Spleen (tissue), 11 donors: ENCODE results near the gene PEX26. TPM values are rescaled to one million over a fixed set of nuclear protein-coding genes. Genes with fewer than 3 reads are reported as not detected.
"Not testable (repeated sequence)": the region's sequence is repeated elsewhere in the genome, so short reads cannot be mapped to it uniquely, and the experiment has no call there.

Experiments used
- DNase-seq: peaks from one replicate; pipeline ENCODE4 v3.0.0-alpha.2; 2020
- H3K27ac ChIP-seq, 8 donors: fragments of 200-600 bp; sonication (generic) in 7 of 8; 1 replicate in 4 of 8; 2 replicates in 4 of 8; pipeline versions ENCODE4 v1.5.0 to v1.8.0; 2016 to 2021; ENCODE audit warnings: inconsistent platforms in 4 of 8, mild to moderate bottlenecking in 4 of 8, moderate library complexity in 1 of 8
- H3K27me3 ChIP-seq, 7 donors: fragments of 200-600 bp; sonication (generic) in 6 of 7; replicated peaks in 1 of 7; 1 replicate in 4 of 7; 2 replicates in 3 of 7; pipeline versions ENCODE4 v1.5.0 to v1.8.0; 2016 to 2021; ENCODE audit warnings: inconsistent platforms in 3 of 7, mild to moderate bottlenecking in 1 of 7
- H3K36me3 ChIP-seq, 6 donors: fragments of 200-600 bp; sonication (generic) in 5 of 6; 1 replicate in 4 of 6; 2 replicates in 2 of 6; pipeline versions ENCODE4 v1.5.0 to v1.8.0; 2016 to 2021; ENCODE audit warnings: inconsistent platforms in 2 of 6
- H3K4me1 ChIP-seq, 6 donors: fragments of 200-600 bp; sonication (generic) in 5 of 6; 1 replicate in 3 of 6; 2 replicates in 3 of 6; pipeline versions ENCODE4 v1.5.0 to v1.8.0; 2016 to 2021; ENCODE audit warnings: inconsistent platforms in 3 of 6
- H3K4me3 ChIP-seq, 8 donors: fragments of 200-600 bp; sonication (generic) in 7 of 8; 1 replicate in 4 of 8; 2 replicates in 4 of 8; pipeline versions ENCODE4 v1.5.0 to v1.8.0; 2016 to 2021; ENCODE audit warnings: inconsistent platforms in 4 of 8, mild to moderate bottlenecking in 4 of 8, moderate library complexity in 2 of 8
- H3K9me3 ChIP-seq, 8 donors: fragments of 200-600 bp; sonication (generic) in 7 of 8; 1 replicate in 4 of 8; 2 replicates in 4 of 8; pipeline versions ENCODE4 v1.5.0 to v1.8.0; 2016 to 2021; ENCODE audit warnings: inconsistent platforms in 4 of 8
- POLR2A ChIP-seq, 3 donors: fragments of 450-650 bp; IDR thresholded peaks; one replicate each; pipeline ENCODE4 v1.5.1; 2017; ENCODE audit warnings: antibody characterized with exemption in 3 of 3, mild to moderate bottlenecking in 1 of 3
- POLR2AphosphoS5 ChIP-seq, 3 donors: sonication (generic); formaldehyde crosslinking; IDR thresholded peaks; one replicate each; pipeline ENCODE4 v1.5.1; 2017; ENCODE audit warnings: antibody characterized with exemption in 3 of 3
- WGBS, 5 donors: extraction: QIAGEN DNeasy Blood & Tissue Kit in 3 of 5; methylation state at CpG; one replicate each; pipeline versions ENCODE4 v1.1.5 to v1.1.7; 2013 to 2018; 5-methylcytosine and 5-hydroxymethylcytosine counted together
- intact Hi-C: fragments of 100-400 bp; cut with DNase I; formaldehyde crosslinking; loops from one replicate; pipeline ENCODE4 v1.15.0; 2023; ENCODE audit warnings: low total_unique reads
- polyA plus RNA-seq, 3 donors: library from polyadenylated mRNA; stranded (reverse); fragments of 200-250 nt; gene quantifications; one replicate each; pipeline ENCODE4 v1.2.1, GENCODE V29; 2013
- total RNA-seq, 7 donors: library from RNA; depleted of rRNA in 3 of 7; stranded (reverse); fragments of >200 nt in 3 of 7; fragmentation: NEBNext Ultra II Directional in 4 of 7; extraction: Animal tissue kit (Norgen Biotek cat#: 25700) in 4 of 7; gene quantifications; one replicate each; pipeline versions ENCODE4 v1.1.0 to v1.2.1, GENCODE V29; 2016 to 2021
- TF ChIP-seq, protein P1 (sequence below), 11 experiments: fragments of 200-600 bp in 7 of 11; fragments of 450-650 bp in 4 of 11; sonication (generic) in 4 of 11; IDR thresholded peaks in 8 of 11; conservative IDR thresholded peaks in 3 of 11; 1 replicate in 7 of 11; 2 replicates in 4 of 11; pipeline versions ENCODE4 v1.4.0 to v1.8.0; 2016 to 2021; ENCODE audit warnings: antibody characterized with exemption in 11 of 11, inconsistent platforms in 4 of 11, mild to moderate bottlenecking in 1 of 11
- donor health status: healthy with polysubstance abuse.
- donor health status: DM: no; HTN: no; CAD: no; lungs with moderate emphysema.
- donor health status: DM: no; HTN: no; CAD: no.
- donor health status: Bipolar disorder and iron deficiency.
- donor health status: healthy.
- donor health status: DM: no; HTN: no; CAD: no.
- donor health status: DM: yes; HTN: yes; CAD: no.

Gene PEX26
- total and polyA plus RNA-seq, 10 donors = 5.1 to 41.0 (median 31.9) TPM

DNA sequence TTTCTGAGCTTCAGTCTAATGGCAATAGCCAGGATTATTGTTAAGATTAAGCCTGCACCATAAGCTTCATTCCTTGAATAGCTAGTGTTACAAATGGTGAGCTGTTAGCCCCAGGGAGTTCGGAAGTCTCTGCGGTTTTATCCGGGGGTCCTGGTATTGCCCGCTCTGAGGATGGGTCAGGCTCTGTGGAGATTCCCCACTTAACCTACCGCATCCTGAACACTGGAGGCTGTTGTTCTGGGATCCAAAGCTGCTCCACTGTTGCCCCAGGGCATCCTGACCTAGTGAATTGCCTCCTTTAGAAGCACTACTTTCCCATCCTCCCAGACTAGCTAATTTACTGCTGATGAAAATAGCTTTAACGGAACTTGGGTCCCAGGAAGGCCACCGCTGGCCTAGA is 14.5 kb upstream of the PEX26 start:
- intact Hi-C loops = loop anchor here (10.0 kb wide), 1 partner anchor 59 kb away; no protein-coding TSS in a partner anchor

DNA sequence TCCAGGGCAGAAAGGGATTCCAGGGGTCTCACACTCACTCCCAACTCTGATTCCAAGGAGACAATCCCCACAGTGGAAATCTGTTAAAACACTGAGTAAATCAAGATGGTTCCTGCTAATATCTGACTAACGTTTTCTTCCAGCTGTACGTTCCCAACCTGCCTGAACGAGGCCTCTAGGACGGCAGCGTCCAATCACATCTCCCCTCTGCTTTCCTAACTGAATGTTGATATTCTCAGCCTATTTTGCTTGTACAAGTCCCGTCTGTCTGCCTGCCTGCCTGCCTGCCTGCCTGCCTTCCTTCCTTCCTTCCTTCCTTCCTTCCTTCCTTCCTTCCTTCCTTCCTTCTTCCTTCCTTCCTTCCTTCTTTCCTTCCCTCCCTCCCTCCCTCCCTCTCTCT is 14.1 kb upstream of the PEX26 start:
- intact Hi-C loops = loop anchor here (10.0 kb wide), 1 partner anchor 59 kb away; no protein-coding TSS in a partner anchor
- not testable (repeated sequence) for DNase-seq

More for the DNA sequence above, 14.5 kb upstream of the PEX26 start:
- TF ChIP-seq POLR2AphosphoS5 (IDR thresholded peaks at IDR 0.05) (no peak), POLR2A (IDR thresholded peaks at IDR 0.05) (no peak)
- TF ChIP-seq, protein P1, sequence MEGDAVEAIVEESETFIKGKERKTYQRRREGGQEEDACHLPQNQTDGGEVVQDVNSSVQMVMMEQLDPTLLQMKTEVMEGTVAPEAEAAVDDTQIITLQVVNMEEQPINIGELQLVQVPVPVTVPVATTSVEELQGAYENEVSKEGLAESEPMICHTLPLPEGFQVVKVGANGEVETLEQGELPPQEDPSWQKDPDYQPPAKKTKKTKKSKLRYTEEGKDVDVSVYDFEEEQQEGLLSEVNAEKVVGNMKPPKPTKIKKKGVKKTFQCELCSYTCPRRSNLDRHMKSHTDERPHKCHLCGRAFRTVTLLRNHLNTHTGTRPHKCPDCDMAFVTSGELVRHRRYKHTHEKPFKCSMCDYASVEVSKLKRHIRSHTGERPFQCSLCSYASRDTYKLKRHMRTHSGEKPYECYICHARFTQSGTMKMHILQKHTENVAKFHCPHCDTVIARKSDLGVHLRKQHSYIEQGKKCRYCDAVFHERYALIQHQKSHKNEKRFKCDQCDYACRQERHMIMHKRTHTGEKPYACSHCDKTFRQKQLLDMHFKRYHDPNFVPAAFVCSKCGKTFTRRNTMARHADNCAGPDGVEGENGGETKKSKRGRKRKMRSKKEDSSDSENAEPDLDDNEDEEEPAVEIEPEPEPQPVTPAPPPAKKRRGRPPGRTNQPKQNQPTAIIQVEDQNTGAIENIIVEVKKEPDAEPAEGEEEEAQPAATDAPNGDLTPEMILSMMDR (IDR thresholded peaks at IDR 0.05 in 8 of 11, conservative IDR thresholded peaks at IDR 0.05 in 3 of 11) = no peak
- peak; percentile 34 for DNase-seq
- H3K36me3 ChIP-seq = no peaks in the 10 kb centered on the region
- H3K9me3 ChIP-seq = no peaks in the 10 kb centered on the region
- 83 to 91% (median 83%) methylated on average over 7 of the region's 7 CpGs for WGBS, 5 donors
- H3K27ac ChIP-seq = peak overlapping the region in 2 of 8 donors; percentile 68 to 69
- peaks cover 19 to 76% (median 46%) of the 10 kb centered on the region in 6 donors for H3K4me1 ChIP-seq
- peaks cover 0 to 8% (median 0%) of the 10 kb centered on the region in 7 donors for H3K27me3 ChIP-seq
- no peak overlapping the region for H3K4me3 ChIP-seq

DNA sequence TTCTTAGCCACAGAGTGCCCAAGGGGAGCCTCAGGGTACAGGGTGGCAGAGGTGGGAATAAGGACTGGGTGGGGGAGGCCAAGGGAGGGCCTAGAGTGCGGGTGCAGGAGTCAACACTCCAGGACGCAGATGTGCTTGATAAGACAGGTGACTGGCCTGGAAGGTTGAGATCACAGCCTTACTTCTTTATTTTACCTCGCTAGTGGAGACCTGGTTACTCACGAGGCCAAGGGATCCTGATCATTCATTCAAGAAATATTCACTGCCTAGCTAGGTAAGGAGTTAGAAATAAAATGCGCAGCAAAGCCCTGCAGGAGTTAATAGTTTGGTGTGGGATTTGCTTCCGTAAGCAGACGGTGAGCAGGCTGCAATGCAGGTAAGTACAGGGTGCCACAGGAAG is 13.2 kb upstream of the PEX26 start:
- Histone ChIP-seq H3K27me3 (peaks cover 0 to 8% (median 0%) of the 10 kb centered on the region in 7 donors), H3K36me3 (no peaks in the 10 kb centered on the region), H3K4me3 (no peak overlapping the region), H3K9me3 (no peaks in the 10 kb centered on the region), H3K4me1 (peaks cover 17 to 66% (median 50%) of the 10 kb centered on the region in 6 donors), H3K27ac (no peak overlapping the region)
- intact Hi-C loops = loop anchor here (10.0 kb wide), 1 partner anchor 60 kb away; no protein-coding TSS in a partner anchor
- 90 to 96% (median 93%) methylated on average over 7 of the region's 7 CpGs for WGBS, 5 donors
- TF ChIP-seq POLR2A (IDR thresholded peaks at IDR 0.05) (no peak), POLR2AphosphoS5 (IDR thresholded peaks at IDR 0.05) (no peak)
- TF ChIP-seq, protein P1 (IDR thresholded peaks at IDR 0.05 in 8 of 11, conservative IDR thresholded peaks at IDR 0.05 in 3 of 11) = no peak
- DNase-seq = peak; percentile 17

More for the DNA sequence above, 14.1 kb upstream of the PEX26 start:
- Histone ChIP-seq H3K4me1 (peaks cover 17 to 72% (median 47%) of the 10 kb centered on the region in 6 donors), H3K27ac (peak overlapping the region in 1 of 8 donors; percentile 69)
- H3K36me3 ChIP-seq, H3K4me3 ChIP-seq, H3K9me3 ChIP-seq, H3K27me3 ChIP-seq: not testable (repeated sequence)
- 67 to 77% (median 73%) methylated on average over 6 of the region's 6 CpGs for WGBS, 5 donors

DNA sequence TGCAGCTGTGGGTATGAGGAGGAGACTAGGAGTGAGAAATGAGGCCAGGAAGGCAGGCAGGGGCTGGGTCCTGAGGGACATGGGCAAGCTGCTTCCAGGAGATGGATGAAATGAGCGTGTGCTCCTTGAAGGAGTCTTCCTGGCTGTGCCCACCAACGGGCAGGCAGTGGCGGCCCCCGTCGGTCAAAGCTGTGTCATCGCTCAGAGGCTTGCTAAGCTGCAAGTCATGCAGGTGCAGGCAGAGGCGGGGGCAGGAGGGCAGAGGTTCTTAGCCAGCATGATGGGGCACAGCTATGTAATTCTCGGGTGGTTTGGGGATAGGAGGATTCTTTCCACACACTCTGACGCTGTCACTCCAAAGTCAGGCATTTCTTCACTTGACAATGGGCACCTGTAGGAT is 12.5 kb upstream of the PEX26 start:
- Histone ChIP-seq H3K27me3 (peaks cover 0 to 8% (median 0%) of the 10 kb centered on the region in 7 donors), H3K36me3 (no peaks in the 10 kb centered on the region), H3K4me3 (no peak overlapping the region), H3K9me3 (no peaks in the 10 kb centered on the region), H3K4me1 (peaks cover 17 to 63% (median 50%) of the 10 kb centered on the region in 6 donors), H3K27ac (peak overlapping the region in 1 of 8 donors; percentile 71)
- intact Hi-C loops = loop anchor here (10.0 kb wide), 1 partner anchor 60 kb away; no protein-coding TSS in a partner anchor
- DNase-seq = peak; percentile 77
- TF ChIP-seq POLR2A (IDR thresholded peaks at IDR 0.05) (no peak), POLR2AphosphoS5 (IDR thresholded peaks at IDR 0.05) (no peak)
- TF ChIP-seq, protein P1 (IDR thresholded peaks at IDR 0.05 in 8 of 11, conservative IDR thresholded peaks at IDR 0.05 in 3 of 11) = peak in 1 of 11 experiments; percentile 11
- 24 to 73% (median 49%) methylated on average over 6 to 9 of the region's 9 CpGs for WGBS, 5 donors
